Prostate gland (tissue), 2 donors: ENCODE results near the gene GADL1.

Source experiments
- POLR2A ChIP-seq: fragments of 450-650 bp; IDR thresholded peaks from one replicate; pipeline ENCODE4 v1.6.1; 2016; ENCODE audit warnings: antibody characterized with exemption, mild to moderate bottlenecking
- TF ChIP-seq, protein P1 (sequence below), 4 experiments: fragments of 200-600 bp in 2 of 4; fragments of 450-650 bp in 2 of 4; sonication (generic) in 2 of 4; IDR thresholded peaks; 1 replicate in 3 of 4; 2 replicates in 1 of 4; pipeline ENCODE4 v1.5.1; 2016 to 2019; ENCODE audit warnings: antibody characterized with exemption in 4 of 4, mild to moderate bottlenecking in 2 of 4, moderate library complexity in 2 of 4

DNA sequence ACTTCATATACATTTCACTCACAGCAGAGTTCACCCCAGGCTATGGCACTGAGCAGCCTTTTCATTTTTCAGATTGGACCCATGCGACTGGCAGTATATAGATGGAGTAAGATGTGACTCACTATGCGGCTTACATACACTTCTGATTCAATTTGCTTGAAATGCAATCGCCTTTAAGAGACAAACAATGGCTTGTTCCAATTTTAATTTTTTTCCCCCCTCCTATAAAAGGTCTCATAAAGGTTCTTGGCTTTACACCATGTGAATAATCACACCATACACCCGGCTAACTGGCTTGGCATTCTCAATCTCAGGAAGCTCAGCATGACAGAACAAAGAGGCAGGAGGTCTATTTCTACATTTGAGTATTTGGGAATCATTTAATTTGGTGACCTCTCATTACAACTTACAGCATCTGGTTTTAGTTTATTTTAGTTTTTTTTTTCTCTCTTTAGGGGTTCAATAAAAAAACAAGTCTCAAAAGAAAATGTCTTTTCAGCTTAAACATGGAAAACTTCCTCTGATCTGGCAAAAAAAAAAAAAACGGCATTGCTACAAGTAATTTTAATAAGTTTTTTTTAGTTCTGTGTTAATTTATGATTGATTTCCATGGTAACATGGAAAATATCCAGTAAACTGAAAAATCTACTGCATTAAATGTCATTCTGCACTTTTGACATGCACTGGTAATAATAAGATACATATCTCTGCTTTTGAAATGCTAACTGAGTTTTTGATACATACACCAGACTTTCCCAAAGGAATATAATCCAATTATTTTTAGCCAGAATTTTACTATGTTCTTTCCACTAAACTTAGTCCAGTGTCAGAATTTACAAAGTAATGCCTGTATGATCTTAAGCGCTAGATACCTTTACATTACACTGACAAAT, 38.8 kb downstream of the GADL1 start:
- TF ChIP-seq, protein P1, sequence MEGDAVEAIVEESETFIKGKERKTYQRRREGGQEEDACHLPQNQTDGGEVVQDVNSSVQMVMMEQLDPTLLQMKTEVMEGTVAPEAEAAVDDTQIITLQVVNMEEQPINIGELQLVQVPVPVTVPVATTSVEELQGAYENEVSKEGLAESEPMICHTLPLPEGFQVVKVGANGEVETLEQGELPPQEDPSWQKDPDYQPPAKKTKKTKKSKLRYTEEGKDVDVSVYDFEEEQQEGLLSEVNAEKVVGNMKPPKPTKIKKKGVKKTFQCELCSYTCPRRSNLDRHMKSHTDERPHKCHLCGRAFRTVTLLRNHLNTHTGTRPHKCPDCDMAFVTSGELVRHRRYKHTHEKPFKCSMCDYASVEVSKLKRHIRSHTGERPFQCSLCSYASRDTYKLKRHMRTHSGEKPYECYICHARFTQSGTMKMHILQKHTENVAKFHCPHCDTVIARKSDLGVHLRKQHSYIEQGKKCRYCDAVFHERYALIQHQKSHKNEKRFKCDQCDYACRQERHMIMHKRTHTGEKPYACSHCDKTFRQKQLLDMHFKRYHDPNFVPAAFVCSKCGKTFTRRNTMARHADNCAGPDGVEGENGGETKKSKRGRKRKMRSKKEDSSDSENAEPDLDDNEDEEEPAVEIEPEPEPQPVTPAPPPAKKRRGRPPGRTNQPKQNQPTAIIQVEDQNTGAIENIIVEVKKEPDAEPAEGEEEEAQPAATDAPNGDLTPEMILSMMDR (IDR thresholded peaks at IDR 0.05) = no peak
- TF ChIP-seq POLR2A = no peak
